Activated CD8-positive, alpha-beta T cell treated with anti-CD3 and anti-CD28 coated beads for 36 hours (primary cell): ENCODE results near the gene MRPS11. TPM values are rescaled to one million over a fixed set of nuclear protein-coding genes. Genes with fewer than 3 reads are reported as not detected.

Source experiments
- ATAC-seq: fragments of 200-7000 bp; cut with Tn5 transposase; one replicate; pipeline ENCODE4 v1.10.0; 2021; ENCODE audit warnings: mild to moderate bottlenecking, moderate library complexity
- CTCF ChIA-PET: fragments of 350-600 bp; sonication (Branson Sonifier 250); formaldehyde crosslinking; loops from one replicate; lab custom pipeline; 2021; ENCODE audit warnings: antibody characterized with exemption; lab: Charles Lee
- POLR2A ChIA-PET: fragments of 350-600 bp; sonication (Branson Sonifier 250); formaldehyde crosslinking; loops from one replicate; lab custom pipeline; 2021; ENCODE audit warnings: antibody characterized with exemption; lab: Charles Lee
- DNase-seq: peaks from one replicate; pipeline ENCODE4 v3.0.0-alpha.2; 2020
- H3K27ac Mint-ChIP-seq: one replicate; pipeline ENCODE4 v1.8.0; 2021; ENCODE audit warnings: mild to moderate bottlenecking, mixed read lengths
- H3K27me3 Mint-ChIP-seq: one replicate; pipeline ENCODE4 v1.8.0; 2021; ENCODE audit warnings: mixed read lengths
- H3K36me3 Mint-ChIP-seq: one replicate; pipeline ENCODE4 v1.8.0; 2021; ENCODE audit warnings: low read depth, mixed read lengths
- H3K4me1 Mint-ChIP-seq: one replicate; pipeline ENCODE4 v1.8.0; 2021; ENCODE audit warnings: low read depth, mixed read lengths
- H3K4me3 Mint-ChIP-seq: one replicate; pipeline ENCODE4 v1.8.0; 2021; ENCODE audit warnings: mild to moderate bottlenecking, moderate library complexity, mixed read lengths
- H3K9me3 Mint-ChIP-seq: one replicate; pipeline ENCODE4 v1.8.0; 2021; ENCODE audit warnings: mixed read lengths
- intact Hi-C: fragments of 100-400 bp; cut with micrococcal nuclease; formaldehyde crosslinking; loops from one replicate; pipeline ENCODE4 v1.10.0; 2022
- total RNA-seq, 2 experiments: library from RNA; stranded (reverse); gene quantifications; one replicate each; pipeline ENCODE4 v1.2.3, GENCODE V29; 2021
- TF ChIP-seq, protein P1 (sequence below): fragments of 200-600 bp; IDR thresholded peaks from one replicate; pipeline ENCODE4 v1.8.0; 2022; ENCODE audit warnings: antibody characterized with exemption, mild to moderate bottlenecking

Gene MRPS11
- total RNA-seq, 2 experiments from 2014 or later: 54.3 to 55.4 TPM

DNA sequence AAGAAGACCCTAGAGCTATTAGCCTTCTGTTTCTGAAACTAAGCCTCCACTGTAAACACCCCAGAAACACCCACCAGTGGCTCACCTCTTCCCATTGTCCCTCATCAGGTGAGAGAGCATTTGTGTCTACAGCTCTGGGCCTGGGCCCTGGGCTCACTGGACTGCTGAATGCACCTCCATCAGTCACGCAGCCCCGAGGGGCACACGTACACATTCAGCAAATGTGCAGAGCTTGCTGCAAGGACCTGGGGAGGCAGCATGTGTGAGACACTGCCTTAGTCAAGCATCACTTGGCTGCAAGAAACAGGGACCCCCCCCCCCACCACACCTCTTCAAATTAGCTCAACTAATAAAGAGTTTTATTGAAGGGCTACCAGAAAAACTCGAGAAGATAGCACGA, 29.3 kb upstream of the MRPS11 start:
- CTCF ChIA-PET: interaction anchor here (0.7 kb wide), 1 partner anchor 1060 kb away, joined by 3 read pairs; no protein-coding TSS in a partner anchor
- TF ChIP-seq, protein P1, sequence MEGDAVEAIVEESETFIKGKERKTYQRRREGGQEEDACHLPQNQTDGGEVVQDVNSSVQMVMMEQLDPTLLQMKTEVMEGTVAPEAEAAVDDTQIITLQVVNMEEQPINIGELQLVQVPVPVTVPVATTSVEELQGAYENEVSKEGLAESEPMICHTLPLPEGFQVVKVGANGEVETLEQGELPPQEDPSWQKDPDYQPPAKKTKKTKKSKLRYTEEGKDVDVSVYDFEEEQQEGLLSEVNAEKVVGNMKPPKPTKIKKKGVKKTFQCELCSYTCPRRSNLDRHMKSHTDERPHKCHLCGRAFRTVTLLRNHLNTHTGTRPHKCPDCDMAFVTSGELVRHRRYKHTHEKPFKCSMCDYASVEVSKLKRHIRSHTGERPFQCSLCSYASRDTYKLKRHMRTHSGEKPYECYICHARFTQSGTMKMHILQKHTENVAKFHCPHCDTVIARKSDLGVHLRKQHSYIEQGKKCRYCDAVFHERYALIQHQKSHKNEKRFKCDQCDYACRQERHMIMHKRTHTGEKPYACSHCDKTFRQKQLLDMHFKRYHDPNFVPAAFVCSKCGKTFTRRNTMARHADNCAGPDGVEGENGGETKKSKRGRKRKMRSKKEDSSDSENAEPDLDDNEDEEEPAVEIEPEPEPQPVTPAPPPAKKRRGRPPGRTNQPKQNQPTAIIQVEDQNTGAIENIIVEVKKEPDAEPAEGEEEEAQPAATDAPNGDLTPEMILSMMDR: no peak
- POLR2A ChIA-PET: no interaction called here
- ATAC-seq (no peak), DNase-seq (no peak)
- H3K4me3 Mint-ChIP-seq: no peak overlapping the region
- no peaks in the 10 kb centered on the region for H3K9me3 Mint-ChIP-seq
- no peaks in the 10 kb centered on the region for H3K4me1 Mint-ChIP-seq
- H3K36me3 Mint-ChIP-seq: no peaks in the 10 kb centered on the region
- H3K27me3 Mint-ChIP-seq: peaks cover 19% of the 10 kb centered on the region
- intact Hi-C loops: no loop called here
- no peak overlapping the region for H3K27ac Mint-ChIP-seq

DNA sequence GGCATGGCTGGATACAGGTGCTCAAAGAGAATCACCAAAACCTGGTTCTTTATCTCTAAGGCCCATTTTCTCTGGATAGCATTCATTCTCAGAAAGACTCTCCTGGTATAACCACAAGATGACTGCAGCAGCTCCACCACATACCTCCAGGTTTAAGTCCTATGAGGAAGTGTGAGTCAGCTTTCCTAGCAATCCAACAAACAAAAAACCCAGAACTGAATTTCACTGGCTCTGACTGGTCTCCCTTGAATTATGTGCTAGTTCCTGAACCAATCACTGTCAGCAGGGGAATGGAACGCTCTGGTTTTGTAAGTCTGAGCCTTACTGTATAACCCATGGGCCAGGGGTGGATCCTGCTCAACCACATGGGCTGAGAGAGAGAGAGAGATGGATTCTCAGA, 27.5 kb upstream of the MRPS11 start:
- DNase-seq (no peak), ATAC-seq (no peak)
- intact Hi-C loops: no loop called here
- Mint-ChIP-seq H3K27me3 (peaks cover 16% of the 10 kb centered on the region), H3K4me1 (no peaks in the 10 kb centered on the region), H3K9me3 (no peaks in the 10 kb centered on the region), H3K27ac (no peak overlapping the region), H3K36me3 (no peaks in the 10 kb centered on the region), H3K4me3 (no peak overlapping the region)
- ChIA-PET POLR2A (no interaction called here), CTCF (interaction anchor here (1.4 to 3.3 kb wide), 2 partner anchors 10 to 15 kb away, joined by 3 to 10 read pairs; no protein-coding TSS in a partner anchor)
- TF ChIP-seq, protein P1: no peak

DNA sequence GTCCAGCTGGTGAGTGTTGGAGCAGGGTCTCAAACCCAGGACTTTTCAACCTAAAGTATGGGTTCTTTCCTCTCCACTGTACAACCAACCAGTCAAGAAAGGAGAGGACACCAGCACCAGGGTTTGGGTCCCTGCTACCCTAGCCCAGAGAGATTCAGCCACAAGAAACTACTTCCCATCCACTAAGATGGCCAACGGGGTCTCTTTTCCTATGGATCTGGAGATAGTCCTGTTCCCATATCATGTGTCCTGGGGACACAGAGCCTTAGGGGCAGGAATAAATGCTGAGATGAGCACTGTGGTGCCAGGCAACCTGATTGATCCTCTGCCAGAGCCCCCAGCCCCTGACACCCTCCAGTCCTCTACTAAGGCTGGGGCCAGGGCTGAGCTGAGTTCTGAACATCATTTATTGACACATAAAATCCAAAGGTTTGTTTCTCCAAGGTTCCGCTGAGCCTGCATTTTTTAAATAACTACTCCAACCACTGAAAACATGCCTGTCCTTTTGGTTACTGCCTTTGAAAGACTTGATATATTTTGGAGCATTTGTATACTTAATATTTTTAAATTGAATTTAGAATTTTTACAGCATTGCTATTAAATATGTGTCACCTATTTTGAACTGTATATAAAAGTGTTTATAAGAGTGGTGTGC, 26.3 kb upstream of the MRPS11 start:
- no peak overlapping the region for H3K27ac Mint-ChIP-seq
- CTCF ChIA-PET: interaction anchor here (0.9 to 3.3 kb wide), 2 partner anchors 9 to 14 kb away, joined by 3 to 10 read pairs; no protein-coding TSS in a partner anchor

DNA sequence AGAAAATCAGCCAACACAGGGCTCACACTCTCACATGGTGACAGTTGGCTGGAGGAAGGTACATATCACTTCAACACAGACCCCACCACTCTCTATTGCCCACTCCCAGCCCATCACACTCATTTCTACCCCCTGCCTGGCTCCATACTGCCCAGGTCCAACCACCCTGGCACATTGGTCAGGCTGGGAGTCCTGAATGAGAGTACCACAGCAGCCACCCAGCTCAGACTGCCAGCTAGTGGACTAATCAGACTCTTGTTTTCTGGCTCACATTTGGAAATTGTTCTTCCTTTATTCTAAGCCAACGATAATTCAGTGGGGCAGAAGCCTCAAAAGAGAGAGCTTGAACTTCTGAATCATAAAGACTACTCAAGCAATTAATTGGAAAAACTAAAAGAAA, 20.3 kb upstream of the MRPS11 start:
- ATAC-seq (no peak), DNase-seq (no peak)
- Mint-ChIP-seq H3K27me3 (peaks cover 9% of the 10 kb centered on the region), H3K4me1 (peaks cover 4% of the 10 kb centered on the region), H3K9me3 (no peaks in the 10 kb centered on the region), H3K4me3 (no peak overlapping the region), H3K27ac (no peak overlapping the region), H3K36me3 (no peaks in the 10 kb centered on the region)
- CTCF ChIA-PET: interaction anchor here (1.4 to 1.5 kb wide), 2 partner anchors 12 to 20 kb away, joined by 3 to 4 read pairs; partner anchors contain the start of genes MRPL46 and MRPS11
- intact Hi-C loops: no loop called here
- POLR2A ChIA-PET: interaction anchor here (1.2 kb wide), 1 partner anchor 11 kb away, joined by 3 read pairs; no protein-coding TSS in a partner anchor
- TF ChIP-seq, protein P1: no peak

More for the DNA sequence above, 26.3 kb upstream of the MRPS11 start:
- DNase-seq (no peak), ATAC-seq (no peak)
- Mint-ChIP-seq H3K4me3 (no peak overlapping the region), H3K36me3 (no peaks in the 10 kb centered on the region), H3K4me1 (no peaks in the 10 kb centered on the region), H3K27me3 (peaks cover 16% of the 10 kb centered on the region), H3K9me3 (no peaks in the 10 kb centered on the region)
- TF ChIP-seq, protein P1: no peak
- POLR2A ChIA-PET: no interaction called here
- intact Hi-C loops: no loop called here

DNA sequence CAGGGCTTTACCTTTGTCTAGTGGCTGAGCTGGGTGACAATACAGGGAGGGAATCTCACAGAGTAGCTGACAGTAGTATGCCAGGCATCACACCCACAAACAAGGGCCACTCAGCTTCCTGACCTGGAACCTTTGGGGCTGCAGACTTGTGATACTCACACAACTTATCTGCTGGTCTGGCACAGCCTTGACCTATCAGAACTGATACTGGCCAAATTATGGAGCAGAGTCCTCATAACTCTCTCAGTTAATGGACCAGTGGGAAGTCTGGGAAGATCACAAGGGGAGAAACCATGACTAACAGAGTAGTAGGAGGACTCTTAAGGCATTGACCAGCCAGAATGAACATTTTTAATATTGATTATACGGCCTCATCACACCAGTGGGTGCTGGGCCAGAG, 19.8 kb upstream of the MRPS11 start:
- H3K4me3 Mint-ChIP-seq: no peak overlapping the region
- peaks cover 4% of the 10 kb centered on the region for H3K4me1 Mint-ChIP-seq
- no peak for DNase-seq
- H3K27me3 Mint-ChIP-seq: peaks cover 6% of the 10 kb centered on the region
- no peak for ATAC-seq
- no peaks in the 10 kb centered on the region for H3K36me3 Mint-ChIP-seq
- POLR2A ChIA-PET: interaction anchor here (1.0 to 1.2 kb wide), 2 partner anchors 9 to 10 kb away, joined by 3 read pairs; no protein-coding TSS in a partner anchor
- CTCF ChIA-PET: interaction anchor here (1.4 to 1.5 kb wide), 3 partner anchors 12 to 20 kb away, joined by 3 to 4 read pairs (median 4); partner anchors contain the start of genes MRPL46 and MRPS11
- TF ChIP-seq, protein P1: no peak
- intact Hi-C loops: no loop called here
- H3K27ac Mint-ChIP-seq: no peak overlapping the region
- no peaks in the 10 kb centered on the region for H3K9me3 Mint-ChIP-seq
